ENCODE results near the gene CSF3. TPM values are rescaled to one million over a fixed set of nuclear protein-coding genes. Genes with fewer than 3 reads are reported as not detected.

CSF3 gene
- total RNA-seq, 1 experiment from 2014 or later, result not detected

DNA sequence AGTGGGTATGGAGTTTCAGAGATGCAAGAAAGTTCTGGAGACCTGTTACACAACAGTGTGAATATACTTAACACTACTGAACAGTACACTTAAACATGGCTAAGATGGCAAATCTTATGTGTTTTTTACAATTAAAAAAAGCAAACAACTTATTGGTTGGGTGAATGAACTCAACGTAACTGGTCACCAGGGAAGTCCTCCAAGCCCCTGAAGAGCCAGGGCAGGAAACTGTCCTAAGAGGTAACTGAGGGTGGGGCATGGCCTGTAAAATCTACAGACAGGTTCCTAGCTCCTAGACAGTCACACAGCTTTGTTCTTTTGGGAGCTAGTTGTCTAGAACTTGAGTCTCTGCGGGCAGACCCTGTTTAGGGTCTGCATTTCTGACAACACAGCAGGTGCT, 10.3 kb downstream of the CSF3 start (continued):
- TF ChIP-seq SMAD3 (CRISPR knock-in tag; IDR thresholded peaks at IDR 0.05; ENCODE audit: borderline replicate concordance) (no peak), ZNF263 (CRISPR knock-in tag; IDR thresholded peaks at IDR 0.05; ENCODE audit: low read depth) (no peak), HMGA2 (CRISPR knock-in tag; IDR thresholded peaks at IDR 0.05) (no peak)
- TF ChIP-seq, protein P1, sequence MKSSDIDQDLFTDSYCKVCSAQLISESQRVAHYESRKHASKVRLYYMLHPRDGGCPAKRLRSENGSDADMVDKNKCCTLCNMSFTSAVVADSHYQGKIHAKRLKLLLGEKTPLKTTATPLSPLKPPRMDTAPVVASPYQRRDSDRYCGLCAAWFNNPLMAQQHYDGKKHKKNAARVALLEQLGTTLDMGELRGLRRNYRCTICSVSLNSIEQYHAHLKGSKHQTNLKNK (CRISPR knock-in tag; IDR thresholded peaks at IDR 0.05), result no peak

- peaks cover 43% of the 10 kb centered on the region for H3K36me3 Mint-ChIP-seq
- no peaks in the 10 kb centered on the region for H3K27me3 Mint-ChIP-seq (ENCODE audit: low read depth)
- DNase-seq (ENCODE audit: low spot score), result no peak
Measured at GRCh38 chr17:40025991-40026815, 11.0 kb downstream of the CSF3 start.

More at GRCh38 chr17:40025991-40026815, 11.0 kb downstream of the CSF3 start:
- no peak overlapping the region for H3K4me3 Mint-ChIP-seq
- no peaks in the 10 kb centered on the region for H3K4me1 Mint-ChIP-seq
- H3K27ac Mint-ChIP-seq, result peak overlapping the region; percentile 79; the same call in 1 of the 2 replicates
- POLR2A ChIA-PET, result interaction anchor here (0.6 to 1.0 kb wide), 2 partner anchors 13 to 14 kb away, joined by 3 to 4 read pairs; no protein-coding TSS in a partner anchor
- CTCF ChIA-PET, result interaction anchor here (0.8 to 5.0 kb wide), 15 partner anchors 9 to 193 kb away, joined by 4 to 128 read pairs (median 9); partner anchors contain the start of genes CSF3, MED24, NR1D1 and PSMD3
- TF ChIP-seq ZNF423 (CRISPR knock-in tag; IDR thresholded peaks at IDR 0.05) (no peak), FOXK1 (CRISPR knock-in tag; IDR thresholded peaks at IDR 0.05) (no peak), GABPB1 (CRISPR knock-in tag; IDR thresholded peaks at IDR 0.05) (no peak), NR2C2 (CRISPR knock-in tag; IDR thresholded peaks at IDR 0.05) (no peak), JUN (CRISPR knock-in tag; IDR thresholded peaks at IDR 0.05) (no peak), USF1 (CRISPR knock-in tag; IDR thresholded peaks at IDR 0.05) (no peak), JAZF1 (CRISPR knock-in tag; IDR thresholded peaks at IDR 0.05) (no peak), IRF2 (CRISPR knock-in tag; IDR thresholded peaks at IDR 0.05; ENCODE audit: borderline replicate concordance, low read depth) (no peak), ATF1 (CRISPR knock-in tag; IDR thresholded peaks at IDR 0.05) (no peak), GRHL2 (CRISPR knock-in tag; IDR thresholded peaks at IDR 0.05; ENCODE audit: insufficient replicate concordance, severe bottlenecking) (no peak), NFATC4 (CRISPR knock-in tag; IDR thresholded peaks at IDR 0.05) (no peak), KAT7 (CRISPR knock-in tag; IDR thresholded peaks at IDR 0.05; ENCODE audit: borderline replicate concordance) (no peak), HMGA2 (CRISPR knock-in tag; IDR thresholded peaks at IDR 0.05) (no peak), ETV6 (CRISPR knock-in tag; IDR thresholded peaks at IDR 0.05) (no peak), E2F4 (CRISPR knock-in tag; IDR thresholded peaks at IDR 0.05; ENCODE audit: borderline replicate concordance, low read depth) (no peak), EMX1 (CRISPR knock-in tag; IDR thresholded peaks at IDR 0.05) (no peak)
- TF ChIP-seq, protein P2, sequence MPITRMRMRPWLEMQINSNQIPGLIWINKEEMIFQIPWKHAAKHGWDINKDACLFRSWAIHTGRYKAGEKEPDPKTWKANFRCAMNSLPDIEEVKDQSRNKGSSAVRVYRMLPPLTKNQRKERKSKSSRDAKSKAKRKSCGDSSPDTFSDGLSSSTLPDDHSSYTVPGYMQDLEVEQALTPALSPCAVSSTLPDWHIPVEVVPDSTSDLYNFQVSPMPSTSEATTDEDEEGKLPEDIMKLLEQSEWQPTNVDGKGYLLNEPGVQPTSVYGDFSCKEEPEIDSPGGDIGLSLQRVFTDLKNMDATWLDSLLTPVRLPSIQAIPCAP (CRISPR knock-in tag; IDR thresholded peaks at IDR 0.05), result no peak
- TF ChIP-seq, protein P3, sequence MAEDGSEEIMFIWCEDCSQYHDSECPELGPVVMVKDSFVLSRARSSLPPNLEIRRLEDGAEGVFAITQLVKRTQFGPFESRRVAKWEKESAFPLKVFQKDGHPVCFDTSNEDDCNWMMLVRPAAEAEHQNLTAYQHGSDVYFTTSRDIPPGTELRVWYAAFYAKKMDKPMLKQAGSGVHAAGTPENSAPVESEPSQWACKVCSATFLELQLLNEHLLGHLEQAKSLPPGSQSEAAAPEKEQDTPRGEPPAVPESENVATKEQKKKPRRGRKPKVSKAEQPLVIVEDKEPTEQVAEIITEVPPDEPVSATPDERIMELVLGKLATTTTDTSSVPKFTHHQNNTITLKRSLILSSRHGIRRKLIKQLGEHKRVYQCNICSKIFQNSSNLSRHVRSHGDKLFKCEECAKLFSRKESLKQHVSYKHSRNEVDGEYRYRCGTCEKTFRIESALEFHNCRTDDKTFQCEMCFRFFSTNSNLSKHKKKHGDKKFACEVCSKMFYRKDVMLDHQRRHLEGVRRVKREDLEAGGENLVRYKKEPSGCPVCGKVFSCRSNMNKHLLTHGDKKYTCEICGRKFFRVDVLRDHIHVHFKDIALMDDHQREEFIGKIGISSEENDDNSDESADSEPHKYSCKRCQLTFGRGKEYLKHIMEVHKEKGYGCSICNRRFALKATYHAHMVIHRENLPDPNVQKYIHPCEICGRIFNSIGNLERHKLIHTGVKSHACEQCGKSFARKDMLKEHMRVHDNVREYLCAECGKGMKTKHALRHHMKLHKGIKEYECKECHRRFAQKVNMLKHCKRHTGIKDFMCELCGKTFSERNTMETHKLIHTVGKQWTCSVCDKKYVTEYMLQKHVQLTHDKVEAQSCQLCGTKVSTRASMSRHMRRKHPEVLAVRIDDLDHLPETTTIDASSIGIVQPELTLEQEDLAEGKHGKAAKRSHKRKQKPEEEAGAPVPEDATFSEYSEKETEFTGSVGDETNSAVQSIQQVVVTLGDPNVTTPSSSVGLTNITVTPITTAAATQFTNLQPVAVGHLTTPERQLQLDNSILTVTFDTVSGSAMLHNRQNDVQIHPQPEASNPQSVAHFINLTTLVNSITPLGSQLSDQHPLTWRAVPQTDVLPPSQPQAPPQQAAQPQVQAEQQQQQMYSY (CRISPR knock-in tag; IDR thresholded peaks at IDR 0.05), result no peak
- no peak for ATAC-seq
- H3K9me3 Mint-ChIP-seq, result no peaks in the 10 kb centered on the region
